GM12872 (cell line): ENCODE results near the gene ACTG2.

ENCODE experiments used
- TF ChIP-seq, protein P1 (sequence below): IDR thresholded peaks from 3 replicates; pipeline ENCODE4 v1.5.1; 2011; ENCODE audit warnings: low read depth, mild to moderate bottlenecking, low read length, moderate library complexity; ENCODE audit not compliant: insufficient read depth

Gene ACTG2

DNA sequence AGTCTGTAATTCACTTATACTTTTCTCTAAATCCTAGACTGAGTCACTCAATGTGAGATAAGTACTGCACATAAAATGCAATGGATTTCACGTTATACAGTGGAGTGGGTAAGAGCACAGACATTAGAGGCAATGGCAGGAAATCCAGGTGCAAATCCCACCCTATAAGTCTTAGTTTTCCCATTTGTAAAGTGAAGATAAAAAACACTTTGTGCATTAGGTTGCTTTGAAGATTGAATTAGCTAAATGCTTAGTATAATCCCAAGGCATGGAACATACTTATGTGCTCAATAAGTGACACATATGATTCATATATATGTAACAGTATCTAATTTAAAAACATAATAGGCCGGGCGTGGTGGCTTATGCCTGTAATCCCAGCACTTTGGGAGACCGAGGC lies 10.5 kb downstream of the ACTG2 start:
- TF ChIP-seq, protein P1, sequence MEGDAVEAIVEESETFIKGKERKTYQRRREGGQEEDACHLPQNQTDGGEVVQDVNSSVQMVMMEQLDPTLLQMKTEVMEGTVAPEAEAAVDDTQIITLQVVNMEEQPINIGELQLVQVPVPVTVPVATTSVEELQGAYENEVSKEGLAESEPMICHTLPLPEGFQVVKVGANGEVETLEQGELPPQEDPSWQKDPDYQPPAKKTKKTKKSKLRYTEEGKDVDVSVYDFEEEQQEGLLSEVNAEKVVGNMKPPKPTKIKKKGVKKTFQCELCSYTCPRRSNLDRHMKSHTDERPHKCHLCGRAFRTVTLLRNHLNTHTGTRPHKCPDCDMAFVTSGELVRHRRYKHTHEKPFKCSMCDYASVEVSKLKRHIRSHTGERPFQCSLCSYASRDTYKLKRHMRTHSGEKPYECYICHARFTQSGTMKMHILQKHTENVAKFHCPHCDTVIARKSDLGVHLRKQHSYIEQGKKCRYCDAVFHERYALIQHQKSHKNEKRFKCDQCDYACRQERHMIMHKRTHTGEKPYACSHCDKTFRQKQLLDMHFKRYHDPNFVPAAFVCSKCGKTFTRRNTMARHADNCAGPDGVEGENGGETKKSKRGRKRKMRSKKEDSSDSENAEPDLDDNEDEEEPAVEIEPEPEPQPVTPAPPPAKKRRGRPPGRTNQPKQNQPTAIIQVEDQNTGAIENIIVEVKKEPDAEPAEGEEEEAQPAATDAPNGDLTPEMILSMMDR = no peak

DNA sequence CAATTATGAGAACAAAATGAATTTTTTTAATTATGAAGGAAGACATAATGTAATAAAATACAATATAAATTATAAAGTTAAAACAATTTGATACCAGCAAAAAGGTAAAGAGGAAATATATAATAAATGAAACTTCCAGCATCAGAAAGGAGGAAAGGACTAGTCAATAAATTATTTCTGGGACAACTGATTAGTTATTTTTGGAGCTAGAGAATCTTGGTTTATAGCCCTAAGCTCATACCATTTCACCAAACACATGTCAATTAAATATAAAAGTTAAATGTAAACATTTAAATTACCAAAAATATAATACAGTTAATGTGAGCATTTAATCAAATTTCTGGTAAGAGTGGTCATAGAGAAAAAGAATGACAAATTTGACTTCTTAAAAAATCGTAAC lies 12.1 kb downstream of the ACTG2 start:
- TF ChIP-seq, protein P1 = no peak

DNA sequence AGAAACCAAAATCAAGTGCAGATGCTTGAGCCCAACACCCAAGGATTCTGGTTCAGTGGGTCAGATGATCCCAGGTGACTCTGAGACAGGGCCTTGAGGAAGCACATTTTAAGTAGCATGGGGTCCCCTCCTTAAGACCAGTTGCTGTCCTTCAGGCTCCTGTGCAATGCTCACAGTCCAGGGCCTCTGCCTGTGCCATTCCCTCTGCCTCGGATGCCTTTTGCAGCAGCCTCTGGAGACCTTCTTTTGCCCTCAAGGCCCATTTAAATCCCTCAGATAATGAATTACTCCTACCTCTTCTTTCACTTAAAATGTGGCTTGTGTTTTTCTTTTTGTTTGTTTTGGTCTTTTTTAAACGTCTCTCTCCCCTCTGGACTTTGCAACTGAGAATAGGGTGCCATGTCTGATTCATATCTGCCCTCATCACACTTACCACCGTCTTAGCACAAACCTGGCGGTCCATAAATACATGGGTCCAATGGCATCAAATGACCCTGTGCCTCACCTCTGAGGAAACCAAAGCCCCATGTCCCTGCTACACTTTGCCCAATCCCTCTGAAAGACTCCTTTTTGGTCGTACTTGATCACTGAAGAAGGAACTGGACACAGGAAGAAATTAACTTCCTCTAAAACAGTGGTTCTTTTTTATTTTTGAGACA lies 14.2 kb downstream of the ACTG2 start:
- TF ChIP-seq, protein P1 = no peak

DNA sequence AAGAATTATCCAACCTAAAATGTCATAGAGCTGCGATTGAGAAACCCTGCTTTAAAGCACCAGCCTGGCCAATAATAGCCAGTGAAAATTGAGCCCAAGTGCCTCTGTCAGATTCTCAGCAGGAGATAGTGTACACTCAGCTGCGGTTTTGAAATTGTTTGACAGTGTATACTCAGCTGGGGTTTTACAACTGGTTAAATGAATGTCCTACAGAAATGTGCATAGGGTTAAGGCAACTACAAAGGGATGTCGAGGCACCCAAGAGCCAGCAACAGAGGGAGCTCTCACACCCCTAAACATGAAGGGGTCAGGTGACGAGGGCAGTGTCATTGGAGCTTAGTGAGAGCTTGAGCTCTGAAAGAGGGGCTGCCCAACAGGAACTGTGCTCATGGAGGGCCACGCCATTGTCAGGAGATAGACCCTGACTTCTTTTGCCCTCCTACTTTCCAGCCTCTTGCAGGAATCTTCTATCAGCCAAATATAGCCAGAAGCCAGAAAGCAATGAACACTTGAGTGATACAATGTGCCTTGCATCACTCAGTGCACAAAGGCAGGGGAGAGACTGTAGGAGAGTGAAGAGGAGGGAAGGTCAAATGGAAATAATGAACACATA lies 15.1 kb downstream of the ACTG2 start:
- TF ChIP-seq, protein P1 = peak; percentile 68

DNA sequence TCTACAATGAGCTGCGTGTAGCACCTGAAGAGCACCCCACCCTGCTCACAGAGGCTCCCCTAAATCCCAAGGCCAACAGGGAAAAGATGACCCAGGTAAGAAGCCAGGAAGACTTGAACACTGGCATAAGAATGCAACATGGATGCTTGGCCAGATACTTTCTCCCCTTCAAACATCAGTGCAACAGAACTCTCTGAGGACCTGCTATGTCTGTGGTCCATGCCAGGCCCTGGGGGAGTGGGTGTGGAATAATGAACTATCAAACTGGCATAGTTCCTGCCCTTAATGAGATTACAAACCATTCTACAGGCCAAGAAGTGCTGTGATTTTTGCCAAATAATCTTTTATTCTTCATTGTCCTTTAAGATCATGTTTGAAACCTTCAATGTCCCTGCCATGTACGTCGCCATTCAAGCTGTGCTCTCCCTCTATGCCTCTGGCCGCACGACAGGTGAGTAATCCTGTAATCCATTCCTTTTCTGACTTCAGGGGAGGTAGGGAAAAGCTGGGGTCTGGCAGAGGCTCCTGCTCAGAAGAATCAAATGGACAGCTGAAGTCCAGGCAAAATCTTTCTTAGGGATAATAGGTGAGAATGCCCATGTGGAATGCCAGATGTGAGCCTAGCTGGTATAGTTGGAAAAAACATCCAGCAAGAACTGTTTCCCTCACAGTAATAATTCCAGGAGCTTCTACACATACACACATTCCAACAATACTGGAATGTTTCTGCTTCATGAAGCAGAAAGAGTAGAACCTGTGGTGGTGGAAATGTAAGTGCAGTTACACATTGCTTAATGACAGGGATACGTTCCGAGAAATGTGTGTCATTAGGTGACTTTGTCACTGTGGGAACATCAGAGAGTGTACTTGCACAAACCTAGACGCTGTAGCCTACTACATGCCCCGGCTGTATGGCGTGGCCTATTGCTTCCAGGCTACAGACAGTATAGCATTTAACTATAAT lies 16.2 kb downstream of the ACTG2 start:
- TF ChIP-seq, protein P1 = no peak

DNA sequence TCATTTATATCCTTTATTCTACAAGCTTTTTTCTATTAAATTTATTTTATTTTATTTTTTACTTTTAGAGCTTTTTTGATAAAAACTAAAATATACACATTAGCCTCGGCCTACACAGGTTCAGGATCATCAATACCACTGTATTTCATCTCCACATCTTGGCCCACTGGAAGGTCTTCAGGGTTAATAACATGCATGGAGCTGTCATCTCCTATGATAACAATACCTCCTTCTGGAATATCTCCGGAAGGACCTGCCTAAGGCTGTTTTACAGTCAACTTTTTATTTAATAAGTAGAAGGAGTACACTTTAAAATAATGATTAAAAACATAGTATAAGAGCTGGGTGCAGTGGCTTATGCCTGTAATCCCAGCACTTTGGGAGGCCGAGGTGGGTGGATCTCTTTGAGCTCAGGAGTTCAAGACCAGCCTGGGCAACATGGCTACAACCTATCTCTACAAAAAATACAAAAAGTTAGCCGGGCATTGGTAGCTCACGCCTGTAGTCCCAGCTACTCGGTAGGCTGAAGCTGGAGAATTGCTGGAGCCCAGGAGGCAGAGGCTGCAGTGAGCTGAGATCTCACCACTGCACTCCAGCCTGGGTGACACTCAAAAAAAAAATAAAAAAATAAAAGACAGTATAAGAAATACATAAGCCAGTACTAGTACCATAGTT lies 18.2 kb downstream of the ACTG2 start:
- TF ChIP-seq, protein P1 = no peak
